Measurements from ENCODE around the gene FFAR3. TPM values are rescaled to one million over a fixed set of nuclear protein-coding genes. Genes with fewer than 3 reads are reported as not detected.

FFAR3 gene
- total RNA-seq, 2 experiments from 2014 or later: not detected

Small RNA genes lying within 50 kb of the gene (microRNA-seq; reads per million reads assigned to microRNA genes)
- gene MIR5196 (ENCODE audit: borderline microRNAs expressed, borderline replicate concordance): not detected

Other genes starting within 250 kb of the FFAR3 start
- not detected for gene FXYD3, start 242.6 kb upstream of the FFAR3 start, total RNA-seq
- gene LGI4, start 223.4 kb upstream of the FFAR3 start, total RNA-seq: under 1 TPM; 0.37 to 0.40 TPM
- gene FXYD1, start 219.6 kb upstream of the FFAR3 start, total RNA-seq: 1 to 10 TPM; 1.0 to 1.8 TPM
- 1 to 10 TPM; 4.5 to 5.0 TPM for gene FXYD7, start 215.2 kb upstream of the FFAR3 start, total RNA-seq
- 100 to 1,000 TPM; 455 to 524 TPM for gene FXYD5, start 203.7 kb upstream of the FFAR3 start, total RNA-seq
- gene FAM187B, start 129.7 kb upstream of the FFAR3 start, total RNA-seq: not detected
- 1 to 10 TPM; 3.5 to 3.6 TPM for gene LSR, start 109.5 kb upstream of the FFAR3 start, total RNA-seq
- 100 to 1,000 TPM; 150 to 162 TPM for gene USF2, start 89.5 kb upstream of the FFAR3 start, total RNA-seq
- 1 to 10 TPM in 1 of 2 experiments, under 1 TPM in 1; 0.92 to 1.2 TPM for gene HAMP, start 75.9 kb upstream of the FFAR3 start, total RNA-seq
- not detected for gene MAG, start 66.3 kb upstream of the FFAR3 start, total RNA-seq
- under 1 TPM in 1 of 2 experiments, not detected in 1; 0.21 TPM for gene CD22, start 29.3 kb upstream of the FFAR3 start, total RNA-seq
- gene FFAR1, start 10.6 kb upstream of the FFAR3 start, total RNA-seq: not detected
- gene GPR42, start 12.6 kb downstream of the FFAR3 start, total RNA-seq: not detected
- not detected for gene FFAR2, start 89.8 kb downstream of the FFAR3 start, total RNA-seq
- gene KRTDAP, start 132.0 kb downstream of the FFAR3 start, total RNA-seq: not detected
- not detected for gene DMKN, start 155.2 kb downstream of the FFAR3 start, total RNA-seq
- not detected for gene SBSN, start 169.9 kb downstream of the FFAR3 start, total RNA-seq
- gene GAPDHS, start 175.0 kb downstream of the FFAR3 start, total RNA-seq: not detected
- 10 to 100 TPM; 42.5 to 43.8 TPM for gene TMEM147, start 187.2 kb downstream of the FFAR3 start, total RNA-seq
- gene ATP4A, start 205.2 kb downstream of the FFAR3 start, total RNA-seq: not detected
- gene PMIS2, start 227.7 kb downstream of the FFAR3 start, total RNA-seq: not detected

Measured in activated CD4-positive, alpha-beta T cell treated with anti-CD3 and anti-CD28 coated beads, Interleukin-2, amount 10 ng/mL, durations not matched to agents 7 days and 5 days (primary cell).